Neural progenitor cell (in vitro differentiated cells): ENCODE results near the gene GLP1R.

Experiments used
- EZH2 ChIP-seq: fragments of 200-600 bp; sonication (generic); IDR thresholded peaks from 2 replicates; pipeline ENCODE4 v1.6.1; 2017; ENCODE audit warnings: antibody characterized with exemption, mild to moderate bottlenecking, moderate library complexity
- TF ChIP-seq, protein P1 (sequence below): fragments of 200-600 bp; sonication (generic); IDR thresholded peaks from 2 replicates; pipeline ENCODE4 v1.5.1; 2017; ENCODE audit warnings: antibody characterized with exemption, mild to moderate bottlenecking

DNA sequence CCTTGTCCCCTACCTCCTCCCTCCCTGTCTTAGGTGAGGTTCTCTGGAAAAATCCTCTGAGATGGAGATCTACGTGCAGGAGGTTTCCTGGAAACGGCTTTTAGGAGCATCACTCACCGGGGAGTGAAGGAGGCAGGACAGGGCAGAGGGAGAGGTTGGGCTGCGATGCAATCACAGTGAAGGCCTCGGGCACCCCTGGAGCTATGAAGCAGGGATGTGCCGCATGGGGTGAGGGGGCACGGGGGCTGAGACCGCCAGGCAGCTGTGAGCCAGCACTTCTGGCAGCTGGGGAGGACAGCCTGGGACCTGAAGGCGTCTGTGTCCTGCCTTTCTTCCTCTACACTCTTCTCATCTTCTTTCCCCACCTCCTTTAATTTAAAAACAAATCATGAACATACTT, 12.9 kb upstream of the GLP1R start:
- TF ChIP-seq, protein P1, sequence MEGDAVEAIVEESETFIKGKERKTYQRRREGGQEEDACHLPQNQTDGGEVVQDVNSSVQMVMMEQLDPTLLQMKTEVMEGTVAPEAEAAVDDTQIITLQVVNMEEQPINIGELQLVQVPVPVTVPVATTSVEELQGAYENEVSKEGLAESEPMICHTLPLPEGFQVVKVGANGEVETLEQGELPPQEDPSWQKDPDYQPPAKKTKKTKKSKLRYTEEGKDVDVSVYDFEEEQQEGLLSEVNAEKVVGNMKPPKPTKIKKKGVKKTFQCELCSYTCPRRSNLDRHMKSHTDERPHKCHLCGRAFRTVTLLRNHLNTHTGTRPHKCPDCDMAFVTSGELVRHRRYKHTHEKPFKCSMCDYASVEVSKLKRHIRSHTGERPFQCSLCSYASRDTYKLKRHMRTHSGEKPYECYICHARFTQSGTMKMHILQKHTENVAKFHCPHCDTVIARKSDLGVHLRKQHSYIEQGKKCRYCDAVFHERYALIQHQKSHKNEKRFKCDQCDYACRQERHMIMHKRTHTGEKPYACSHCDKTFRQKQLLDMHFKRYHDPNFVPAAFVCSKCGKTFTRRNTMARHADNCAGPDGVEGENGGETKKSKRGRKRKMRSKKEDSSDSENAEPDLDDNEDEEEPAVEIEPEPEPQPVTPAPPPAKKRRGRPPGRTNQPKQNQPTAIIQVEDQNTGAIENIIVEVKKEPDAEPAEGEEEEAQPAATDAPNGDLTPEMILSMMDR, result no peak
- TF ChIP-seq EZH2, result no peak
